GF-D8 (cell line): ENCODE measurements around the gene SERPINA5.

Experiments used
- DNase-seq: peaks from one replicate; lab custom pipeline; 2025; lab: John Stamatoyannopoulos, UW

The SERPINA5 gene, protein sequence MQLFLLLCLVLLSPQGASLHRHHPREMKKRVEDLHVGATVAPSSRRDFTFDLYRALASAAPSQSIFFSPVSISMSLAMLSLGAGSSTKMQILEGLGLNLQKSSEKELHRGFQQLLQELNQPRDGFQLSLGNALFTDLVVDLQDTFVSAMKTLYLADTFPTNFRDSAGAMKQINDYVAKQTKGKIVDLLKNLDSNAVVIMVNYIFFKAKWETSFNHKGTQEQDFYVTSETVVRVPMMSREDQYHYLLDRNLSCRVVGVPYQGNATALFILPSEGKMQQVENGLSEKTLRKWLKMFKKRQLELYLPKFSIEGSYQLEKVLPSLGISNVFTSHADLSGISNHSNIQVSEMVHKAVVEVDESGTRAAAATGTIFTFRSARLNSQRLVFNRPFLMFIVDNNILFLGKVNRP

DNA sequence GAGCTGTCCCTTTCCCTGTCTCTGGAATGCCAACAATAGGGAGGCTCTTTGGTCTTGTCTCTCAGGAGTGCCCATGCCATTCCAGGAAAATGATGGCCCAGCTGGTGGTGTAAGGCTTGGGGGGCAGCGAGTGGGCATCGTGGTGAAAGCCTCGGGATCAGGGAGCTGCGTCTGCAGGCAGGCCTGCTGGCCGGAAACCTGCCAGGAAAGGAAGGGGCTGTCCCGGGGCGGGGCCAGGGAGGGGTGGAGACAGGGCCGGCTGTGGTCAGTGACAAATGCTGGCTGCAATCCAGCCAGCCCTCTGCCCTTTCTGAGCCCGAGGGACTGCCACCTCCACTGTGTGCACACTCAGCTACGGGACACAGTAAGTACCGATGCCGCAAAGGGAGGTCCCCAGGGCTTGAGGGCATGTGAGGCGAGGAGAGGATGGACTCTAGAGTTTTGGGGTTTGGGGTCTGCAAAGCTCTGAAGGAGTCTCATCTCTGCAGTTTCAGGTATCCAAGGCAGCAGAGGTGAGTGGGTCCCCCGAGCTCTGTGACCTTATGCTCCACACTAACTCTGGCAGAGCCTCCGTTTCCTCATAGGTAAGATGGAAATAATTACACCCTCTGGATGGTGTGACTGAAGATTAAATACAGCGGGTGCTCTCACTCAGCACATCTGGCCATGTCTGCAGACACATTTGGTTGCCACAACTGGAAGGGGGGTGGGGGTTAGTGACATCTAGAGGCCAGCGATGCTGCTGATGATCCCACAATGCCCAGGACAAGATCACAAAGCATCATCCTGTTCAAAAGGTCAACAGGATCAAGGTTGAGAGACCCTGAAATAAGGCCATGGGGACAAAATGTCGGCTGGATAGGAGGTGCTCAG lies at the start of gene SERPINA5:
SERPINA5 (plus strand) TSS at position 300 of the 873 bp plus-strand sequence. CDS start 5,937 bp downstream, outside the sequence.
- DNase-seq = no peak

DNA sequence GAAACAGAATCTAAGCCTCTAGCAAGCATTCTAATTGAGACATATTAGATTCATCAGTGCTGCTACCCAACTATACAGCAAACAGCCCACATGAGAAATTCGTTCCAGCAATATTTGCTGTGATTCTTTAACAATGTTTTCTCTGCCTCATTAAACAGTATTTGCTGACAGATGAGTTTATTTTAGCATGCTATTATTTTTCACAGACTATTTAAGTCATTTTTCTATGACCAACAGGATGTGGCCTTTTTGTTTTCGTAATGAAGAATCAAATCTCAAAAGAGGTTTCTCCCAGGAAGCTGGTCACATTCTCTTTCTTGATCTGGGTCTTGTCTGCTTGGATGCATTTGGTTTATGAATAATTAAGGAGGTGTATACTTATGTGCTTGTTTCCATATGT lies 48.8 kb upstream of the SERPINA5 start:
- no peak for DNase-seq

DNA sequence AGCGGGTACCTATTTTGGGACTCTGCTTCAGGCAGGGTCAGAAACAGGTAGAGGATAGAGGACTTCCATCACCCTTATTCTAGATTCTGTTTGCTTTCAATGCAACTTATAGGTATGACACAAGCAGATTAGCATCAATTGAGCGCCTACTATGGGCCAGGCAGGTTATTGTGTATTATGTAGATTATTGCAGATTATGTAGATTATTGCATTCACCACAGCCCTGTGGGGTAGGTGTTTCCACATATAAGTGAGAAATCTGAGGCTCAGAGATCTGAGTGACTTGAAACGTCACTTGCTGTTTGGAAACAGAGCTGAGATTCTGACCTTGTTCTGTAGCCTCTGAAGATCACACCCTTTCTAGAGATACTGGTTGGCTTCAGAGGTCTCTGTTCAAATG lies 45.7 kb upstream of the SERPINA5 start:
- DNase-seq = no peak

DNA sequence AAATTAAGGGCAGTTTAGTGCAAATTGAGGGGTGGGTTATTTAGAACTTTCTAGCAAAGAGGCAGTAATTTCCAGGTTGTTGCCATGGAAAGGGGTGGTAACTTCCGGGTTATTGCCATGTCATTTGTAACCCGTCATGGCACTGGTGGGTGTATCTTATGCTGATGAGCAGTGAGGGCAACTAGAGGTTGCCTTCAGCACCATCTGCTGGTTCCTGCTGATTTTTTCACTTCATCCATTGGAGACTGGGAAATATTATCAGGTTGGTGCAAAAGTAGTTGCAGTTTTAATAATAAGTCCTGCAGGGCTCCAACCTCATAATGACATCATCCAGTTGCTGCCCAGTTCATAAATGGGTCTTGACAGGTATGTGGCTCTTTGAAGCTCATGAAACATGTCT lies 44.4 kb upstream of the SERPINA5 start:
- no peak for DNase-seq

DNA sequence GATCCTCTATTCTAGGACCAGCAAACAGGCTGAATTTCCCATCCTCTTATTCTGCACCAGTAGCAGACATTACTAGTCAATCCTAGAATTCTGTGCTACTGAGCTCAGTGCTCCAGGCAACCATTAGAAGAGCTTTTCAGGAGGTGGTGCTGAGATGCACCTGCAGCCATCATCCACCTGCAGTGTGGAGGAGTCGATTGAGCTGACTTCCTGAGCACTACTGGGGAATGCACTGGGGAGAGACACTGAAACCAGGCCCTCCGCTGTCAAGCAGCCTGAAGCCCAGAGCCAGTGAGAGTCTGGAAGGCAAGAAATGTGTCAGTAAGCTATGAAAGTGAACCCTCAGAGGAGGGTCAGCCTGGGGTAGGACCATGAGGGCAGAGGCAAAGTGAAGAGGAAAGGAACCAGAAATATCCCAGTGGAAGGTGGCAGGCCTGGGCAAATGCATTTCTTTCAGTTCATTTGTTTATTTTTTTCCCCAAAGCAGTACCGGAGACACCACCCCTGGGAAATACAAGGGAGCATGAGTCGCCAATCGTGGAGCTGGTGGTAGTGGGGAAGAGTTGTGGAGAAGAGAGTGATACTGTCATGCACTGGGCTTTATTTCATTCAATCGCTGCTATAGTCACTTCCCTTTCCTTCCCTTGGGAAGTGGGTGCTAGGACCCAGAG lies 43.0 kb upstream of the SERPINA5 start:
- DNase-seq = no peak

DNA sequence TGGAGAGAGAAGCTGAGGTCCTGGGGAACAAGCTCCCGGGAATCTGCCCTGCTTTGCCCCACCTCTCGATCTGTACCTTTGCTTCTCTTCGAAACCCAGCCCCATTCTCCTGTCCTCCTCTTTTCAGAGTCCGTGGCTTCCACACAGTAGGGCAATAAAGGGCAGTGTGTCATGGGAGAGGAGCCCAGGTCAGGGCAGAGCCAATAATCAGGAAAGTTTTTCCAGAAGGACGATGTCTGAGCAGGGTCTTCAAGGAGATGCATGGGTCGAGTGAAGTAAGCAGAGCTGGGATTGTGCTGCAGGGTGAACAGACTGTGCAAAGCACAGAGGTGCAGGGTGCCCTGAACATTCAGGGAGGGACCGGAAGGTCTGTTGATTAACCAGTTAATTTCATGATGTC lies 42.0 kb upstream of the SERPINA5 start:
- DNase-seq = no peak

DNA sequence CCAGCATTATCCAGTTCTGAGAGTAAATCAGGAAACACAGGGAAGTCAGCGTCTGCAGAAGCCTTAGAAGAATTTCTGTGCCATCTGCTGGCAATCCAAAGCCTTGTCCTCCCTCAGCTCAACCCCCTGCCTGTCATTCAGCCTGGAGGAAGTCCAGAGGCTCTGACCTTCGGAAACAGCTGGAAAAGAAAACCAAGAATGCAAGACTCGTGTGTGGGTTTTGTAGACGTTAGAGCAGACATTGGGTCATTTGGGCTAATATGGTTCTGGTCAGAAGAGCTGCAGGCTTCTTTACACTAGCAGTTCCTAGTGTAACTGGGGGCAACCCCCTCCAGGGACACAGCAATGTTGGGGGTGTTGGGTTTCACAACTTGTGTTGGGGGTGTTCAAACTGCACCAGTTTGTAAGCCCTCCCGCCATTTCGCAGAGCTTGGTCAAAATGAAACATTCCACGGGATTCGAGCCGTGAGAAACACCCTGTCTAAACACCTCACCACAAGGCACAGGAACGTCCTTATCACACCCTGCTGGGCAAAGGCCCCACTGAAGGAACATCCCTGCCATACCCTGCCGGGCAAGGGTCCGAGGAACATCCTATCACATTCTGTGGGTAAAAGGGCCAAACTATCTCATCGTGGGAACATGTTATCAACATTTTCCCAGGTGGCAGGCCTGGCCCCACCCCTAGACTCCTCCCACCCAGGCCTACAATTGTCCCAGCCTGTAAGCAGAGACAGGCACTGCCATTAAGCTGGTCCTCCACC lies 41.0 kb upstream of the SERPINA5 start:
- DNase-seq = no peak

DNA sequence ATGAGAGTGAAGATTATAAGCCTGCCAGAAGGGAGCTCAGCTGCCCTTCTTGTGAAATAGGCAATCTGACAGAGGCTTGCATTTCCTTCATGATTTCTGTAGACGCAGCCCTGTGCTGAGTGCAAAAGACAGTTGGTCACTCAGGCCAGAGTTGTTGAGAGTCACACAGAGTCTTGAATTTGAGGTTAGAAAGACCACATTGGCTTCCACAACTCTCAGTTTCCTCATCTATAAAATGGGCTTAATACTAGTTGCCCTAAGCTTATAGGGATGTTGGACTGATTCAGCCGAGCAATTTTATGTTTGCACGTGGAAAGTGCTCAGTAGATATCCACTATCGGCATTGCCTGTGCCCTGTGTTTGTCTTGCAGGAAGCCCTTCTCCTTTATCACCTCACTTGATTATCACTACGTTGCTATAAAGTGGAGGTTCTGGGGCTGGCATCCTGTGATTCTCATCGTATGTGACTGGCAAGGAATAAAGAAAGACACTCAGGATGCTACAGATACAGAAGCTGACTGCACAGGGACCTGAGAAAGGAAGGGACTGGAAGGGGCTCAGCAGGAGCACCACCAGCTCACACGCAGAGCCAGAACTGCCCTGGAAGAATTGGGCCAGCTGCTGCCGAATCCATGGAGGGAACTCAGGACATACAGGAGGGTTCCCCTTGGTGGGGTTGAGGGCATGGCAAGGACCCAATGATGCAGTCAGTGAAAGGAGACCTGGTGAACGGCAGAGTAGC lies 39.8 kb upstream of the SERPINA5 start:
- DNase-seq = no peak

DNA sequence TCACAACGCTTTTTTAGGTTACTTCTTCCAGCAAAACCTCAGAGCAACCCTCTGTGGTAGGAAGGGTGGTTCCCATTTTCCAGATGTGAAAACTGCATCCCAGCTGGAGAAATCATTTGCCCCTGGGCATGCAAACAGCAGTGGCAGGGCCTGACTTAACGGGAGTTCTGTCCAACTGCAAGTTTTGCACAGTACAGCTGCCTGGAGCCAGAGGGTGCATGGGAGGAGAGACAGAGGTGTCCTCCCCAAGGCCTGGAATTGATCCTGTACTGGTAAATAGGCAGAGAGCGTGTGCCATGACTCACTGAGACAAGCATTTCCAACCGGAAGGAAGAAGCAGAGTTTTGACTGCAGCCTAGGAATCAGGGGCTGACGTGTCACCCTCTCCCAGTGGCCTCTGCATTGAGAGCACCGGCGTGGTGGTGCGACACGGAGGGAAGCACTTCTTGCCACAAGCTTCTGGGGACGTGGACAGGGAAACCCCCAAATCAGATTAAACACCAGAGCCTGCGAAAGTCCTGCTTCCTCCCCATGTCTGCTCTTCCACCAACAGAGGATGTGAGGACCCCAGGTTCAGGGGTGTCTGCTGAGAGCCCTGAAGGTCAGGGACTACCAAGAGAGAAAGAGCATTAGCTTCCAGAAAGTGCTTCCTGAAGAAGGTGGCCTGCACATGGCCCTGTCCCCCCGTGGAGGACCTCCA lies 39.0 kb upstream of the SERPINA5 start:
- DNase-seq = no peak

DNA sequence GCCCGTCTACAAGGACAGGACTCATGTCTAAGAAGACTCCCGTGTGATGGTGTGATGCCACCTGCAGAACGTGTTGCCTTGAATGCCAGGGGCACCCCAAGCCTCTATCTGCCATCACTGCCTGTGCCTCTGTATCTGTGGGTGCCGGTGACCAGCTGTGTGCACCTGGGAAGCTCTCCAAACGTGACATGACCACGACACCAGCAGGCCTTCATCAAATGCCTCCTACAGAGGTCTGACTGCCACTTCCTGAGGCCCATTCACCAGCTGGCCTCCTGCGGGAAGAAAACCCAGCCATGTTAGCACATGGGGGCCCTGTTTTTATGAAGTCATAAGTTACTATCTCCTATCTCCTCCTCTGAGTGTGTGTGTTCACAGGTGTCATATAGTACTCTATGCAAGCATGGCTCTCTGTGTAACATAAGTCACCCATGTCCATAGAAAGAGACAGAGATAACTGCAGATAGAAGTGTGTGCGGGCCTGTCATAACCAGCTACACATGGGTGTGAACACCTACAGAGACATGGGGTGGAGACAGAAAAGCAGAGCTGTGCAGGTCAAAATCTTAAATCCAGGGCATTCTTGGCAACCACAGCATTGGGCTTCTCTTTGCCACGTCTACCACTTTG lies 38.3 kb upstream of the SERPINA5 start:
- no peak for DNase-seq

DNA sequence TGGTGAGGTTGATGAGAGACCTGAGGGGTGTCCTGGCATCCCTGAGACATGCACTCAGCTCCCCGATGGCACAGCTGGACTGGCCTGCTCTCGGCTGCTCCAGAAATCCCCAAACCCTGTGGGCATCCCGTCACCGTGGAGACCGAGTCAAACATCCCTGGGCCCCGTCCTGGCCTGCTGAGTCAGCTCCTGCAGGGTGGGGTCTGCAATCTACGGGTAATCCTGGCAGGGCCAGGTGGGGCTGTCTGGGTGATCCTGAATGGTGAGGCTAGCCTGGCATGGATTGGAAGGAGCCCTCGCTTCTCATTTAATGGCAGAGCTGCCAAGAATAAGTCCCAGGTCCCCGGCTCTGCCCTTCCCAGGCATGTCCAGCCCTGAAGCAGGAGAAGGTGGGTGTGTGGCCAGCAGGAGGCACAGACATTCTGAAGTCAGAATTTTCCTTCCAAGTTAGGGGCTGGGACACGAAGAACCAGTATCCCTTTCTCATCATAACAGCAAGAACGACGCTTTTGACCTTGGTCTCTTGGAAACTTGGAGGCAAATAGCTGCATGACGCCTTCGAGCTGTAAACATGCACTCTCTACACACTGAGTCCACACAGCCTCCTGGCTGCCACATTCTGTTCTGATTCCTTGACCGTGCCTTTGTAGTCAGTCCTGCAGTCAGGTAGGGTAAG lies 37.6 kb upstream of the SERPINA5 start:
- DNase-seq = no peak

DNA sequence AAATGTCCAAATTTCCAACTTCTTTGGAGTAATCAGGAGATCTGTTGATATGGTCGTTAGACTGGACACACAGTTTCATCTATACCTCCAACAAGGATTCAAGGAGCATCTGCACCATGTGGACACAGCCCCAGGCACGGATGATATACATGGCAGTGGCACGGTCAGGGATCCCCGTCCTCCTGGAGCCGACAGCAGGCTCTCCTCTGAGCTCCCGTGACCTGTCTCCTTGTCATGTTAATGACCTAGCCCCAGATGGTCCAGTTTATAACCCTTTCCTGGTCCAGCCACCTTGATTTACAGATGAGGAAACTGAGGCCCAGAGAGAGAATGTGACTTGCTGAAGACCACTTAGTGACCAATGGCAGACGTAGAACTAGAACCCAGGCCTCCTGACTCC lies 36.5 kb upstream of the SERPINA5 start:
- no peak for DNase-seq

DNA sequence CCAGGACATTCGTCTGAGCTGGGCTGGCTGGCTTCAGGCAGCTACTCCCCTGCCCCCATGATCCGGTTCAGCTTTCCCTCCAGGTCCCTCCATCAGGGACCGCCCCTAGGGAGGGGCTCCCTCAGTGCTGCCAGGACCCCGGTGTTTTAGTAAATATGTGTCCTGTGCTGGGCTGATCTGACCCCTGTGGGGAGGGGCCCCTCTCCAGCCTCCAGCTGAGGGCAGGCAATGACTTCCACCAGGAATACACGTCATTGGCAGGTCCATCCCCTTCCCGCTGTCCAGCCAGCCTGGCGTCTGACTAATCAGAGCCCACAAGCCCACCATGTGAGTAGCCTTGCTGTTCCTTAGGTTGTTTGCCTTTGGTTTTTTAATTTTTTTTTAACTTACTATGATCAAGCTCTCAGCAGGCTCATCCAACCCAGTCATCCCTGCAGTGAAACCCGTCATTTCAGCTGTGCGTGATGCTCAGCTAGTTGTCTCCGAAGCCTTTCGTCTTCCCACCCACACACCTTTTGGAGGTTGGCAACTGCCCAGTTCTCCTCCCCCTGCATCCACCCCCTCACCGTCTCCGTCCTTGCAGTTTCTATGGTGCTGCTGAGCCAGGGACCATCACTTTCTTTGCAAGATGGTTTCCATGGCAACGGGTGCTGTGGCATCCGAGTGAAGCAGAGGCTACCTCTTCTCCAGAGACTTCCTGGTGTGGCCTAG lies 35.9 kb upstream of the SERPINA5 start:
- DNase-seq = no peak

DNA sequence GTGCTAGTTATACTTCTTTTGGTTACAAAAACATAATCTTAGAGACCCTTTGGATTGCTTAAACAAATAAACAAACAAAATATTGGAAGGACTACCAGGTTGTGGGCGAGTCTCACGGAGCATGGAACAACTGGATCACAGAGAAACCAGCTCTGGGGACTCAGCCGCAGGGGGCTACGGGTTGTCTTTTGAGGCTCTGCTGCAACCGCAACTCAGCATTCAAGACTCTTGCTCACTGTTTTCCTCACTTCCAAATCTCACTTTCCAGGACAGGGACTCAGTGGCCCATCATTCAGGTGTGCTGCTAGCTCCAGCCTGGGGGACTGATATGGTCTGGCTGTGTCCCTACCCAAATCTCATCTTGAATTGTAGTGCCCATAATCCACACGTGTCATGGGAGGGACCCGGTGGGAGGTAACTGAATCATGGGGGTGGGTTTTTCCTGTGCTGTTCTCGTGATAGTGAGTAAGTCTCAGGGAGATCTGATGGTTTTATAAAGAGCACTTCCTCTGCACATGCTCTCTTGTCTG lies 34.0 kb upstream of the SERPINA5 start:
- no peak for DNase-seq

DNA sequence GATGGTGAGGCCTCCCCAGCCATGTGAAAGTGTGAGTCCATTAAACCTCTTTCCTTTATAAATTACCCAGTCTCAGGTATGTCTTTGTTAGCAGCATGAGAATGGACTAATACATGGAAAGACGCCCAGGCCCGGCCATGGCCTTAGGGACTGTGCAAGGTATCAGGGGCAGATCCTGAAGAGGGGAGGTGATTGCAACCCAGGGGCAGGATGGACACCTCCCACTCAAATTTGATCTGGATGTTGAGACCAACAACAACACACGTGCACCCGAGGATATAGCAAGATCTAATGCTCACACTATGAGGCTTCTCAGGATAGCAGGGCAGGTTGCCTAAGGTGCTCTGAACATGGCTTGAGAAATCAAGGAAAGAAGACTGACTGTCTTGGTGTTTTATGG lies 33.5 kb upstream of the SERPINA5 start:
- no peak for DNase-seq

DNA sequence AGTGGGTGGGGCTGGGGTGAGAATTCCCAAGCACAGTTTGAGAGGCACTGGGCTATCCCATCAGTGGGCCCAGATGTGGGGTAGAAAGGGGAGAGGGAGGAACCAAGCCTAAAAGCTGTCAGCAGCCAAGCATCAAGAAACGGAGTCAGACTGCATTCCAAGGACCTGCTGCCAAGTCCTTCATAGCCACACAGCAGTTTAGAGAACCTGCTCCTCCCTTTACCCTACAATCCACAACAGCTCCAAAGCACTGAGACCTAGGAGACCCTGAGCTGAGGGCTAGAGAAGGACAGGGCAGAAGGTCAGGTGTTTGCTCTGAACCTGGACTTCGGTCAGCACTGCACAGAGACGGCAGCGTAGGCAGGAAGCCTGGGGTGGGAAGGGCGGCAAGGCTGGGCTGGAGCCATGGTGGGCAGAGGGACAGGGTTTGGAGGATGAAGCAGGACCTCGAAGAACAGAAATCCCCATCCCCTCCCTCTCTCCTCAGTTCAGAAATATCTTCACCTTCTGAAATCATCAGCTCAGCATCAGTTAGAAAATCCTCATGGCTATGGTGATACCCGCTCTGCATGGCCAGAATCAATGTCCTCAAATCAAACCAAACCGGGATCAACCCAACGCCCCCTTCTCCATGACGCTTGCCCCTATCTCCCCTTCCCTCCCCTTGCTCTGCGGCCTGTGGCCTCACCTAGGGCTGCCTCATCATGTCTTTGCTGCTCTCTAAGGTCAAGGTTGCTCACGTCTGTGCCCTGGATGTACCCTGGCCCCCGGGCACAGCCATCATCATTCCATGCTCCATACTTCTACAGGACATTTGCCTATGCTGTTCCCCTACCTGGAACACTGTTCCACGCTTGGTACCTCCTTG lies 32.9 kb upstream of the SERPINA5 start:
- no peak for DNase-seq
